ENCODE data around the gene TRIM45.
"Not testable (repeated sequence)": the region's sequence is repeated elsewhere in the genome, so short reads cannot be mapped to it uniquely, and the experiment has no call there.

TRIM45 gene

GRCh38 chr1:117121589-117122329 is at the start of gene TRIM45:
TSS of gene TRIM45 (minus strand) at chr1:117121749. CDS start at chr1:117121201, 548 bp downstream.
- DNase-seq = peak; percentile 93

- no peak for DNase-seq
Observed at GRCh38 chr1:117169871-117170596, 48.5 kb upstream of the TRIM45 start.

DNA sequence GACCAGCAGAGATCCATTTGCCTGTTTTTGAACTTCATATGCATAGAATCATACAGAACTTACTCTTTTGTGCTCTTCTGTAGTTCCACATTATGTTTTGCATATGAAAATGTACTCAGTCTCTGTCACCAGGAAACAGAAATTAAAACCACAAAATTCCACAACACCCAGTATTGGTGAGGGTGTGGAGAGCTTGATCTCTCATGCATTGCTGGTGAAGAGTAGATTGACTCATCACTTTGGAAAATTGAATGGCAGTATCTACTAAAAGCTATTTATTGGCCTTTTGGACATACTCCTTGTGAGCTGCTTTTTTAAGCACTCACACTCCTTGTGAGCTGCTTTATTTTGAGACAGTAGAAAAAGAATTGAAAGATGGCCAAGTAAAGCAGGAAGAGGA is 45.9 kb upstream of the TRIM45 start:
- no peak for DNase-seq

GRCh38 chr1:117166076-117166475 is 44.5 kb upstream of the TRIM45 start:
- peak; percentile 33 for DNase-seq

DNA sequence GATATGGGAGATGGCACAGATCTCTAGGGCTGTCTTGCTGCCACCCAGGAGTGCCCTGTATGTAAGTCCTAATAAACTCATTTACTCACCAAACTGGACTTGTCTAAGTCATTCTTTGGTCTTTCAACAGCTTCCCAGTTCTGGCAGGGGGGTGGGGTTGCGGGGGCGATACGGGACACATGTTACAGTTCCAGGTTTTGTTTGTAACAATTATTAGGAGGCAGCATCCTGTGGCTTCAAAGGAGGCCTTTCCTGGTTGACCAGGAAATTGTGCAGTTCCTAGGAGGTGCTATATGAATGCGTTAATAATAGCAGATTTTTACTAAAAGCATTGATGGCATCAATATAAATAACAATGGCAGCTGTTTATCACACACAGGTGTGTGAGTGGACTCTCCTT is 42.7 kb upstream of the TRIM45 start:
- DNase-seq = no peak

DNA sequence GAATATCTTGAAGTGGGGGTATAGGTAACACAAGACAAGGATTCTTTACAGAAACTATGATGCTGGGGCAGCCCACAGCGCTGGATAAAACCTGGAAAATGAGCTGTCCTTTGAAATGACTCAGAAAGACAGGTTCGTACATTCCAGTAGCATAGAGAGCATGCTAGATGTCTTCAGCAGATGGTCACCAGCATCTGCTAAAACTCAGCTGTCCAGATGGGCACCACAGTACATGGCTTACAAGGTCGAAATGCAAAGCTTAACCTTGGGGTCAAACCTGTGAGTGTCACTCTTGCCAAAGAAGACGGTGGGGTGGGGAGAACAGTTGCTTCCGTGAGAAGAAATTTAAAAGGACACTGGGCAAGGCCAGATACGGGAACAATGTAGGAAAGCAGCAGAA is 41.3 kb upstream of the TRIM45 start:
- DNase-seq = no peak

DNA sequence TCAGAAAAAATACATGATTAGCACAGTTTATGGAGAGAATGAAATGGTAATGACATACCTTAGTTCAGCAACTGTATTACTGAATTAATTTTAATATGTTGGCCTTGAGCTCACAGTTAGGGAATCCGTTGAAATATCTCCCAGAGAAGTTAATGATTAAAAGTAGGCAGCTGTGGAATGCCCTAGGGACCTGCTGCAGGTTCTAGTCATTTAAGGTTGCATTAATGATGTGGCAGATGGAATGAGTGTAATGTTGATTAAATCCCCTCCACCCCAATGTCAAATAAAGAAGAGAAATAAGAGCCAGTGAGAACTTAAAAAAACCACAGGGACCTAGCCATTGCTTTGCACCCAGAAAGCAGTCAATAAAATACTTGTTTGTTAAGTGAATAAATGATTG is 40.3 kb upstream of the TRIM45 start:
- DNase-seq = no peak

GRCh38 chr1:117151305-117151704 is 29.8 kb upstream of the TRIM45 start:
- not testable (repeated sequence) for DNase-seq

DNA sequence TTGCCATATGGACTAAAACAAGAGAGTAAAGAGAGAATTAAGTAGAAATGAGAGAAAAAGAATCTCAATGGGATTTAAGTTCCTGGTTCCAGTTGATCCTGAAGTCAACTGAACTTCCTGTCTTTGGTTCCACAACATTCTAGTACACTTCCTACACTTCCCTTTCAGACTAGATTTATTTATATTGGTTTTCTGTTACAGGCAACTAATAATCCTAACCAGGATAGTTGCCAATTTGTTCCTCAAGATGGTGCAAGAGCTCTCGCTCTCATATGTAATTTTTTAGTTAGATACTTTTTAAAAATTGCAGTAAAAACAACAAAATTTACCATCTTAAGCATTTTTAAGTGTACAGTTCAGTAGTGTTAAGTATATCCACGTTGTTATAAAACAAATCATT is 28.8 kb upstream of the TRIM45 start:
- no peak for DNase-seq

DNA sequence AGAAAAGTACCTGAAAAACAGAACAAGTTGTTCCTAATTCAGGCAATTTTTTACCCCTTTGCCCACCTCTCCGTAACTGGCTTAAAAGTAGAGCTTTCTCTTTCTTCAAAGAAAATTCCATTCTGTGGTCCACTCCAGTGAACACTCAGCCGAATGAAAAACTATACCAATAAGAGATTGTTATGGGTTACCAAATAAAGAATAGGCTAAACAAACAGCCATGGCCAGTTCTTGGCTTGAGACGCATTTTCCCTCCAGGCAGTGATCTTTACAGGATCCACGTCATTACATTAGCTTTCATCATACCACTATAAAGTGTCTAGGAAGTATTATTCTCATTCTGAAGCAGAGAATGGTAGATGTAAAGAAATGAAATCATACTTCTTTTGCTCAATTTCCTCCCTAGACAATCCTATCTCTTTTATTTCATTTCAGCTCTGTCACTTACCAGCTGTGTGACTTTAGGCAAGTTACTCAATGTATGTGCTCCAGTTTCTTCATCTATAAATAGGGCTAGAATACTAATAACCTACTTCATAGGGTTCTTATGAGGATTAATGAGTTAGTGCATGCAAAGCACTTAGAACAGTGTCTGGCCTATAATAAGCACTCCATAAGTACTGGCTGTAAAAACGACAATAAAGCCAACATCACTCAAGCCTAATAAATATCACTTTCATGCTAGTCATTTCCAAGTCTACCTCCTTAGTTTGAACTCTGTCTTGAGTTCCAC is 26.5 kb upstream of the TRIM45 start:
- DNase-seq = peak; percentile 58

GRCh38 chr1:117147341-117147831 is 25.8 kb upstream of the TRIM45 start:
- DNase-seq = no peak

GRCh38 chr1:117146575-117147340 is 25.2 kb upstream of the TRIM45 start:
- DNase-seq = no peak

DNA sequence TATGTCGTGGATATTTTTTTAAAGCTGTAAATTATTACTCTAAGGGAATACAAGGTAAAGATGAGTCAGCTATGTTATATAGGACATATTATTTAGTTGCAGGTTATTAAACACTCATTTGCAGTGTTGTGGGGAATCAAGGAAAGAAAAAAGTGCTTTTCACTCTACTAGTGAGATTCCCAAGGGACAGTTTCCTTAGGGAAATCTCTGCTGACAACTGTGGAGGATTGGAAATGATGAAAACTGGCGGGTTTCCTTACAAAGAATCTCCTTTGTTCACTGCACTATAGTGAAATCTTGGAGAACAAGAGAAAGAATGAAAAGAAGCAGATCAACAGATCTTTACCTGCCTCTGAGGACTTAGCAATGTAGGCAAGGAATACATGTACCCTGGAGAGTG is 24.5 kb upstream of the TRIM45 start:
- DNase-seq = no peak

DNA sequence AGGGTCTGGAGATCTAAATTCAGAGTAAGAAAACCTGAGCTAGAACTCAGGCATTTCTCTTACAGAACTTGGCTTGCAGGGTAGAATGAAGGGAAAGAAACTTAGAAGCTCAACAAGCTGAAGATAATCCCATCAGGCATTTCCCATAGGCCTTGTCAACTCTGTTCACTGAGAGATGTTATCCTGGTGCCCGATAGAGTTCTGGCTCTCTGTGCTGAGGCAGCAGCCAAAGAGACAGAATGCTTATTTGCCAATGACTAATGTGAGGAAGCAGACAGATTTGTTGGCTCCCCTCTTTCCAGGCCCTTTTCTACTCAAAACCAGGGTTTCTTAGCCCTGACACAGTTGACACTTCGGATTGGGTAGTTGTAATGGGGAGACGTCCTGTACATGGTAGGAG is 22.3 kb upstream of the TRIM45 start:
- no peak for DNase-seq

DNA sequence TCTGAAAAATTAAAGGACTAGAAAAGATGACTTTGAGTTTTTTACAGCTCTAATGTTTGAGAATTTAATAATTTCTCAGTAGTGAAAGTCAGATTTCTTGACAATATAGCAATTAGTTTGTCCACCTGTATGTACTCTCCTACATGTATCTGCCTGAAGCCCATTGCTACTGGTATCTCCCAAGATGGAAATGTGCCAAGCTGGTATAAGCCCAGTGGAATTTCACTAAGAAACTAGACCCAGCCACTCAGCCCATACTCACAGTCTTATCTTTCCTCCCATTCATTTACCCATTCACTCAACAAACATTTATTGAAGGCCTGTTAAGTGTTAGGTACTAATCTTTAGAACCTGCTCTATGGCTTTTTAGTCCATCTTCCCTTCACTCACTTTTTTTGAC is 21.6 kb upstream of the TRIM45 start:
- DNase-seq = no peak

- no peak for DNase-seq
Observed at GRCh38 chr1:117142200-117142599, 20.7 kb upstream of the TRIM45 start.

DNA sequence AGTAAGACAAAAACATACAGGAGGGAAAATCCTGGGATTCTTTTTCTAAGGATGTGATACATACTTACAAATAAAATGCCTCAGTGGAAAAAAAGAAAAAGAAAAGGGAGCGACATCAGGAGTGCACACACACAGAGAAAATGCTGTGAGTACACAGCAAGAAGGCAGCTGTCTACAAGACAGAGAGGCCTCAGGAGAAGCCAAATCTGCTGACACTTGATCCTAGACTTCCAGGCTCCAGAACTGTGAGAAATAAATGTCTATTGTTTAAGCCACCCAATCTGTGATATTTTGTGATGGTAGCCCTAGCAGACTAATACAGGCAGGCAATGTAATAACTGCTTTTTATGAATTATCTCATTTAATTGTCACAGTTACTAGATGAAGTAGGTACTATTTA is 17.0 kb upstream of the TRIM45 start:
- no peak for DNase-seq

DNA sequence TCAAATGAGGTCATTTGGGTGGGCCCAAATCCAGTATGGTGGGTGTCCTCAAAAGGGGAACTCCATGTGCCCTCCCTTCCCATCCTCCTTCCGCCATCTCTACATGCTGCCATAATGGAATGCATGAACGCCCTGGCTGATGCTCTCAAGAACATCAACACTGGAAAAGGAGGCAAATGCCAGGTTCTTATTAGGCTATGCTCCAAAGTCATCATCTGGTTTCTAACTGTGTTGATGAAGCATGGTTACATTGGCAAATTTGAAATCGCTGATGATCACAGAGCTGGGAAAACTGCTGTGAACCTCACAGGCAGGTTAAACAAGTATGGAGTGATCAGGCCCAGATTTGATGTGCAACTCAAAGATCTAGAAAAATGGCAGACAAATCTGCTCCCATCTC is 16.6 kb upstream of the TRIM45 start:
- no peak for DNase-seq

DNA sequence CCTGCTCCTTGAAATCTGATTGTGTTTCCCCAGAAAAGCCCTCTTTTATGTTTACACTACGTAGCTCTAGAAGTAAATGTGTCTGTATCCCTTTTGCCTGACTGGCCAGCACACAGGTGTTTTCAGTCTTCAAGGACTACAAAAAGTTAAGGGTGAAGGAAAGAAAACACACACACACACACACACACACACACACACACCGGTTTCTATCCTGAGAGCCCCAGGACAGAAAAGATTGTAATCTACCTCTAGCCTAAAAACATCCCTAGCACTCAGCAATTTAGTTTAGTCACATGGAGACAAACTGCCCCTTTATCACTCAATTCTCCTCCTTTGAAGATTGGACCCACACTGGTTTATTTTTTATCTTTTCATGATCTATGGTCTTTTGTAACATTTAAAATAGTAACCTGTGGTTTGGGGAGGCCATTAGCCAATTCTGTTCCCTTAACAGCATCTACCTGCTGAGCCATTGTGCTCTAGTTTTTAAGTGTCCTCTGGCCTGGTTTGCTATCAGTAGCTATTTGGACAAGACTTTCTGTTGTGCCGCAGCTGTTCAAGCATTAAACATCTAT is 15.8 kb upstream of the TRIM45 start:
- DNase-seq = no peak

GRCh38 chr1:117136749-117137148 is 15.2 kb upstream of the TRIM45 start:
- DNase-seq = no peak

- no peak for DNase-seq
Observed at GRCh38 chr1:117135329-117135728, 13.8 kb upstream of the TRIM45 start.

GRCh38 chr1:117130526-117130925 is 9.0 kb upstream of the TRIM45 start:
- no peak for DNase-seq
